SK-N-MC (cell line): Measurements from ENCODE around the gene SLC35F4.

Experiments used
- EZH2 ChIP-seq: fragments of 200-600 bp; sonication (generic); IDR thresholded peaks from one replicate; pipeline ENCODE4 v1.6.1; 2017; ENCODE audit warnings: antibody characterized with exemption
- FOXP2 ChIP-seq: optimal IDR thresholded peaks from 2 replicates; pipeline ENCODE3; 2011; ENCODE audit warnings: mild to moderate bottlenecking, moderate library complexity; ENCODE audit not compliant: insufficient read depth; ENCODE audit errors: extremely low read length, control extremely low read depth
- POLR2AphosphoS5 ChIP-seq: IDR thresholded peaks from 2 replicates; pipeline ENCODE4 v1.6.1; 2012; ENCODE audit warnings: mild to moderate bottlenecking, low read depth, low read length, borderline replicate concordance

DNA sequence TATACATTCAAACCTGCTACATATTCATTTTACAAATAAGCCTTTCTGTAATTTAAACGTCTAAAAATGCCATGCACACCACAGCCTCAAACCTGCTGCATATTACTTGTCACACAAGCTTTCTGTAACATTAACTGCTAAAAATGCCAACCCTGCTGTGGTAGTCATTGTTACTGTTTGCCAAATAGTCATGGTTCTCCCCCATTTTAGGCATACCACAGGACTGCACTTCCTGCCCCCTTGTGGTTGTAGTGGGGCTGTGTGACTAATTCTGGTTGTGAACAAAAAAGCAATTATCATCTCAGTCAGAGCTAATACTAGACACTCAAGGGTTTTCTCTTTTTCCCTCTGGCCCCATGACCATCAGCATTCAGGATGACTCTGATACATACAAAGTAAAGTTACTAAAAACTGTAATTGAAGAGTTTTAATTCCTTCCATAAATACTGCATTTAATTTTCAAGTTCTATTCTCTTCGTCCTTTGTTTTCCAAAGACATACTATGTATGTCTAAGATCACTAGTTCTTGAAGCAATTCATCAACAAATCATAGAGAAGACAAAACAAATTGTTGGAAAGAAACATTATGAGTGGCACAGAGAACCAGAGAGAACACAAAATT is 5.7 kb upstream of the SLC35F4 start:
- TF ChIP-seq POLR2AphosphoS5 (no peak), EZH2 (no peak), FOXP2 (no peak)
